GM13977 (cell line): Measurements from ENCODE around the gene SHLD1.

ENCODE experiments used
- DNase-seq: peaks from one replicate; pipeline ENCODE4 v3.0.0; 2012; ENCODE audit warnings: low spot score
- CTCF ChIP-seq: IDR thresholded peaks from 2 replicates; pipeline ENCODE4 v1.5.1; 2012; ENCODE audit warnings: mild to moderate bottlenecking, control low read depth; ENCODE audit not compliant: insufficient read depth; ENCODE audit errors: extremely low read depth, missing control alignments
- in situ Hi-C: fragments of 300-500 bp; cut with MboI; formaldehyde crosslinking; loops from one replicate; pipeline ENCODE4 v1.12.0; 2022; ENCODE audit warnings: low sequenced_read_pairs, low pct_unique_long_range_greater_than_20kb, mixed read lengths, inconsistent platforms; ENCODE audit not compliant: unreplicated experiment

Gene SHLD1

GRCh38 chr20:5834436-5835005 lies 84.3 kb downstream of the SHLD1 start:
- no peak for DNase-seq
- in situ Hi-C loops = no loop called here
- no peak for TF ChIP-seq CTCF

GRCh38 chr20:5835321-5835821 lies 85.2 kb downstream of the SHLD1 start:
- in situ Hi-C loops = no loop called here

GRCh38 chr20:5835871-5836270 lies 85.7 kb downstream of the SHLD1 start:
- TF ChIP-seq CTCF = no peak
- DNase-seq = no peak
- in situ Hi-C loops = no loop called here

More at GRCh38 chr20:5835321-5835821, 85.2 kb downstream of the SHLD1 start:
- no peak for DNase-seq
- no peak for TF ChIP-seq CTCF

GRCh38 chr20:5836569-5836968 lies 86.4 kb downstream of the SHLD1 start:
- no peak for TF ChIP-seq CTCF
- in situ Hi-C loops = no loop called here
- DNase-seq = no peak

- in situ Hi-C loops = no loop called here
- TF ChIP-seq CTCF = no peak
- no peak for DNase-seq
Observed at GRCh38 chr20:5840411-5841002, 90.3 kb downstream of the SHLD1 start.

- no peak for DNase-seq
- TF ChIP-seq CTCF = no peak
- in situ Hi-C loops = no loop called here
Observed at GRCh38 chr20:5841522-5841921, 91.3 kb downstream of the SHLD1 start.
